BE2C (cell line): ENCODE measurements around the gene GPC5.

Experiments
- DNase-seq: peaks from one replicate; pipeline ENCODE4 v3.0.0-alpha.2; 2020
- H3K27me3 ChIP-seq: fragments of 250-450 bp; sonication (Bioruptor Pico); 2 replicates; pipeline ENCODE4 v1.5.1; 2020; ENCODE audit warnings: mild to moderate bottlenecking
- H3K36me3 ChIP-seq: fragments of 250-450 bp; sonication (Bioruptor Pico); 2 replicates; pipeline ENCODE4 v1.5.1; 2020; ENCODE audit warnings: mild to moderate bottlenecking
- H3K4me1 ChIP-seq: fragments of 250-450 bp; sonication (Bioruptor Pico); 2 replicates; pipeline ENCODE4 v1.5.1; 2020
- H3K4me3 ChIP-seq: 2 replicates; pipeline ENCODE4 v1.5.1; 2011; ENCODE audit warnings: low read depth, low read length
- H3K9me3 ChIP-seq: fragments of 250-450 bp; sonication (Bioruptor Pico); 2 replicates; pipeline ENCODE4 v1.5.1; 2020
- CTCF ChIP-seq: IDR thresholded peaks from 2 replicates; pipeline ENCODE4 v1.5.1; 2012; ENCODE audit warnings: mild to moderate bottlenecking, low read depth, low read length

Gene GPC5

DNA sequence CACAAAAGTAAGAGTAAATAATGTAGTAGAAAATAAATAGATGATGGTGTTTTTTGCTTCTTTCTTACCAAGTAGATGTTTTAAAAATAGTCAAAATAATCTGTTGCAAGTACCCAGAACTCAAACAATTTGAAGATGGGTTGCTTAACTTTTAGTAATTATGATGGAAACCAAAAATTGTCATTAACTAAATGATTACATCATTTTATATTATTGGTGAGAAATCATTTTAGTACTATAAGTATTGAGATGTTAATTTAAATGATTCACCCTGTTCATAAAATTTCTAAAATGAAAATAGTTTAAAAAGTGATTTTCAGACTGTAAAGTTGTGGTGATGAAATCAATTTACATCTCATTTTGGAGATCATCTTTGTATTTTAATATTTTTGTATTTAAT lies 404.5 kb downstream of the GPC5 start:
- Histone ChIP-seq H3K4me3 (no peak overlapping the region), H3K36me3 (no peaks in the 10 kb centered on the region), H3K9me3 (no peaks in the 10 kb centered on the region), H3K27me3 (no peaks in the 10 kb centered on the region), H3K4me1 (peaks cover 26% of the 10 kb centered on the region)
- no peak for DNase-seq
- no peak for TF ChIP-seq CTCF

DNA sequence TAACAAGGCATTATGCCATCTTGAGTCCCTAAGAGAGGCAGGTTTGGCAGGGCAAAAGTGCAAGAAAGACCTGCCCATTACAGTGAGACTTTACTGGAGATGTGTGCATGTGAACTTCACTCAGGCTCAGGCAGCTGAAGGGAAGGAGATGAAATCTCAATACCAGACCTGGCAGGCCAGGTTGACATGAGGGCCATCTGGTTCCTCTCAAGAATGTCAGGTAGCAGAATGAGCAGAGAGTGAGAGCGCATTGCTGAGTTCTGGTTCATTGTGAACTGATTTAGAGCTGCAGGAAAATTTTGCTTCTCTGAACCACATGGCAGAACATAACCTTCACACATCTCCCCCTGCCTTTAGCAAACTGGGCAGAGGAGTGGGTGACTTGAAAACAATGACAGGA lies 406.3 kb downstream of the GPC5 start:
- H3K27me3 ChIP-seq = no peaks in the 10 kb centered on the region
- no peak for TF ChIP-seq CTCF
- peak overlapping the region; percentile 25; the same call in 1 of the 2 replicates for H3K4me3 ChIP-seq
- DNase-seq = peak; percentile 81
- no peaks in the 10 kb centered on the region for H3K36me3 ChIP-seq
- no peaks in the 10 kb centered on the region for H3K9me3 ChIP-seq
- H3K4me1 ChIP-seq = peaks cover 30% of the 10 kb centered on the region

DNA sequence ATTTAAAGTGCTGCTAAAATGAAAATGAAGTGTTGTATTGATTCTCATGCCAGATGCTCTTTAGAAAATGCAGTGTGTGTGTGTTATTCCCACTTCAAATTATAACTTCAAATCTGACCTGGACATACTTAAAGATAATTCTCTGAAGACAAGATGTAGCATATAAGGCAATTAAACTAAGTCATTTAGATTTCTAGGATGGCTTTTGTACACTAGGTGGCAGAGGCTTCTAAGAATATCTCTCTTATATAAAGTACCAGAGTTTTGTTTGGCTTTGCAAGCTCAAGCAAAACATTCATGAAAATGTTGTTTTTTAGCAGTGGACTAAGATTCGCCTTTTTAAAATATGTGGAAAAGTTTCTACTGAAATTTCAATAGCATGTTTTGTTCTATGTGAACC lies 407.2 kb downstream of the GPC5 start:
- H3K27me3 ChIP-seq = no peaks in the 10 kb centered on the region
- H3K36me3 ChIP-seq = no peaks in the 10 kb centered on the region
- TF ChIP-seq CTCF = peak; percentile 36; the same call in 1 of the 2 replicates
- H3K4me1 ChIP-seq = peaks cover 36% of the 10 kb centered on the region
- DNase-seq = no peak
- H3K4me3 ChIP-seq = no peak overlapping the region; the same call in 1 of the 2 replicates
- H3K9me3 ChIP-seq = no peaks in the 10 kb centered on the region

DNA sequence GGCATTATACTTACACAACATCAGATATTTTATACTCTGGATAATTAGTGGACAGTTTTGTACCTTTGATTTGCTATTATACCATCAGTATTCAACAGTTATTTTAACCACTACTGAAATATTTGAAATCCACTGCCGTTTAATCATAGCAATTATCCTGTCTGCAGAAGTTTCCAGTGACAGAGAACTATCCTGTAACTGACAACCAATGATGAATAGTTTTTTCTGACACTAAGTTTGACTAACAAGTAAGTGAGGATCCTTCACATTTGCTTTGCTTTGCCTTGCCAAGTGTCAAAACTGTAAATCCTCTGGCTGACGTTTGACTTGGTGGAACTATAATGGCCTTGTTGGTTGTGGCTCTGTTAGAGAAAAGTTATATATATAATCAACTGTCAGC lies 410.7 kb downstream of the GPC5 start:
- TF ChIP-seq CTCF = no peak
- H3K9me3 ChIP-seq = no peaks in the 10 kb centered on the region
- no peak overlapping the region for H3K4me3 ChIP-seq
- H3K27me3 ChIP-seq = no peaks in the 10 kb centered on the region
- peaks cover 47% of the 10 kb centered on the region for H3K4me1 ChIP-seq
- H3K36me3 ChIP-seq = no peaks in the 10 kb centered on the region
- no peak for DNase-seq

DNA sequence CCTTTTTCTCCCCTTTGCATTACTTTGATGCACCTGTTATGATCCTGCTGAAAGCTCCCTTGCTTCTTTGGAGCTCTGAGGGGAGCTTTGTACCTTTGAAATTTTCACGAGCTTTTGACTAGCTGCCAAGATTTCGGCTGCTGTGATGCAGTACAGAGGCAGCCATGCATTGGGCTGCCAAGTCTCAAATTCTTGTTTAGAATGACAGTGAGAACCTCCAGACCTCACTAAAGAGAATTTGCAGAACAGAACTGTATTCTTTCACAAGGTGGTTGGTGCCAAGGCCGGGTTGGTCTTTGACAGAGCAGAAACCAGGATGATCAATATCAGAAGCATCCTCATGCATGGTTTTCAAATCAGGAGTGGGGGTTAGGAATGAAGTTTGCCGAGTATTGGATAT lies 414.8 kb downstream of the GPC5 start:
- TF ChIP-seq CTCF = no peak
- peaks cover 38% of the 10 kb centered on the region for H3K4me1 ChIP-seq
- peak; percentile 85 for DNase-seq
- H3K27me3 ChIP-seq = no peaks in the 10 kb centered on the region
- H3K4me3 ChIP-seq = no peak overlapping the region
- H3K9me3 ChIP-seq = no peaks in the 10 kb centered on the region
- no peaks in the 10 kb centered on the region for H3K36me3 ChIP-seq

DNA sequence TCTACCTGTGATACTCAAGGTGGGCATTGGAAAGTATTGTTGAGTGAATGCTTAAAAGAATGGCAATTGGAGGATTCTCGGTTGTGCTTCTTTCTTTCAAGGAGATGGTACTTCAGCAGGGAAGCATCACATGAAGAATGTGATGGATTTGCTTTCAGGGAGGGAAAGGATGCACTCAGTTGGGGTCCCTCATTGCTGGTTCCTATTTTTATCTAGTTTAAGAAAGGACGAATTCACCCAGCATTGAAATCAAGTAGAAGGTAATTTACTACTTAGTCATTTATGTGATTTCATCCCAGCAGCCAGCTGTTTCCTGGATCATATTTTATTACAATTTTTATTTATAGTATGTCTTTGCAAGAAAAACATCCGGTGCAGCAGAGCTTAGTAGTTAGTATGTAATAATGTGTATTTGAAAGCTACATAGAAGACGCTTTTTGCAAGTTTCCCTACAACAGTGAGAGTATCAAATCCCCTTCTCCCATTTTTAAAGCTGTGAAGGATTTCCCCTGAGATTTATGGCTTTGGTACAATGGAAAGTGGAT lies 417.9 kb downstream of the GPC5 start:
- DNase-seq = no peak
- Histone ChIP-seq H3K4me1 (peaks cover 27% of the 10 kb centered on the region), H3K36me3 (no peaks in the 10 kb centered on the region), H3K27me3 (no peaks in the 10 kb centered on the region), H3K9me3 (no peaks in the 10 kb centered on the region), H3K4me3 (no peak overlapping the region)
- no peak for TF ChIP-seq CTCF
